Endothelial cell of umbilical vein (primary cell): ENCODE data around the gene SPECC1L. TPM values are rescaled to one million over a fixed set of nuclear protein-coding genes. Genes with fewer than 3 reads are reported as not detected.

ENCODE experiments used
- BruUV-seq: library from RNA; stranded (reverse); fragments of 400-500 nt; replicated peaks from 2 replicates; lab custom pipeline; 2021; lab: Mats Ljungman, UMichigan
- CTCF ChIA-PET: fragments of 300-600, 350-600 bp; sonication (Branson Sonifier 250); formaldehyde crosslinking; loops from one replicate; lab custom pipeline; 2021; ENCODE audit warnings: antibody characterized with exemption, inconsistent platforms; lab: Charles Lee
- POLR2A ChIA-PET: fragments of 300-600, 350-600 bp; sonication (Branson Sonifier 250); formaldehyde crosslinking; loops from one replicate; lab custom pipeline; 2021; ENCODE audit warnings: antibody characterized with exemption, inconsistent platforms; lab: Charles Lee
- DNase-seq: peaks from one replicate; pipeline ENCODE4 v3.0.0-alpha.2; 2011; ENCODE audit warnings: low read depth, low spot score
- FAIRE-seq: peaks from 2 replicates; lab custom pipeline; 2011; peaks lifted over from hg19 to GRCh38; lab: Jason Lieb, UNC
- H2AFZ ChIP-seq: 2 replicates; pipeline ENCODE4 v1.6.0; 2012; ENCODE audit warnings: low read depth, low read length, control low read depth, inconsistent platforms
- H3K27ac ChIP-seq: 2 replicates; pipeline ENCODE4 v1.5.1; 2011; ENCODE audit warnings: low read depth, mild to moderate bottlenecking, control low read depth, low read length, moderate library complexity; ENCODE audit not compliant: insufficient read depth
- H3K27me3 ChIP-seq, 2 experiments: 2 replicates each; pipeline versions ENCODE4 v1.6.0 to v1.6.1; 2011; ENCODE audit warnings: low read length in 2 of 2, mixed read lengths in 1 of 2; ENCODE audit not compliant: control insufficient read depth in 2 of 2, insufficient read depth in 2 of 2
- H3K36me3 ChIP-seq, 2 experiments: 2 replicates in 1 of 2; 3 replicates in 1 of 2; pipeline ENCODE4 v1.5.1; 2011; ENCODE audit warnings: low read length in 2 of 2, mild to moderate bottlenecking in 1 of 2, moderate library complexity in 1 of 2; ENCODE audit not compliant: control insufficient read depth in 2 of 2, insufficient read depth in 2 of 2; ENCODE audit errors: extremely low read depth in 1 of 2
- H3K4me1 ChIP-seq: 3 replicates; pipeline ENCODE4 v1.5.1; 2011; ENCODE audit warnings: mild to moderate bottlenecking, low read length; ENCODE audit not compliant: control insufficient read depth, insufficient read depth; ENCODE audit errors: extremely low read depth
- H3K4me2 ChIP-seq: 2 replicates; pipeline ENCODE4 v1.6.1; 2011; ENCODE audit warnings: low read length, control low read depth, mixed read lengths; ENCODE audit not compliant: insufficient read depth
- H3K4me3 ChIP-seq, 3 experiments: fragments of 200-600 bp in 1 of 3; sonication (generic), shearing (Covaris generic) in 1 of 3; replicated peaks in 1 of 3; 2 replicates each; pipeline ENCODE4 v1.5.1; 2011 to 2016; ENCODE audit warnings: control low read depth in 3 of 3, low read length in 3 of 3, mild to moderate bottlenecking in 2 of 3, inconsistent platforms in 1 of 3, low read depth in 1 of 3, moderate library complexity in 1 of 3; ENCODE audit not compliant: insufficient read depth in 1 of 3
- H3K79me2 ChIP-seq: 2 replicates; pipeline ENCODE4 v1.6.0; 2012; ENCODE audit warnings: low read length, inconsistent platforms; ENCODE audit not compliant: control insufficient read depth, insufficient read depth
- H3K9ac ChIP-seq: replicated peaks from 2 replicates; pipeline ENCODE3; 2011; ENCODE audit warnings: low read length, control low read depth; ENCODE audit not compliant: insufficient read depth; ENCODE audit errors: extremely low read depth
- H3K9me1 ChIP-seq: replicated peaks from 3 replicates; pipeline ENCODE4 v1.6.0; 2011; ENCODE audit warnings: mild to moderate bottlenecking, low read length; ENCODE audit not compliant: control insufficient read depth, insufficient read depth; ENCODE audit errors: extremely low read depth
- H3K9me3 ChIP-seq: replicated peaks from 2 replicates; pipeline ENCODE4 v1.5.1; 2012; ENCODE audit warnings: low read length, inconsistent platforms; ENCODE audit not compliant: control insufficient read depth, insufficient read depth
- H4K20me1 ChIP-seq: replicated peaks from 2 replicates; pipeline ENCODE3; 2011; ENCODE audit warnings: mild to moderate bottlenecking, low read length; ENCODE audit not compliant: control insufficient read depth, insufficient read depth; ENCODE audit errors: extremely low read depth
- CTCF ChIP-seq, 2 donors: IDR thresholded peaks; 1 replicate in 1 of 2; 2 replicates in 1 of 2; pipeline ENCODE4 v1.5.1; 2011; ENCODE audit warnings: low read length in 2 of 2, mild to moderate bottlenecking in 2 of 2, moderate library complexity in 2 of 2, control low read depth in 1 of 2, inconsistent platforms in 1 of 2, low read depth in 1 of 2; ENCODE audit not compliant: insufficient read depth in 1 of 2; ENCODE audit errors: extremely low read depth in 1 of 2
- EZH2 ChIP-seq: IDR thresholded peaks from 2 replicates; pipeline ENCODE4 v1.6.1; 2012; ENCODE audit warnings: borderline replicate concordance, low read depth, mild to moderate bottlenecking, moderate library complexity, low read length, inconsistent platforms; ENCODE audit not compliant: severe bottlenecking
- FOS ChIP-seq: IDR thresholded peaks from 2 replicates; pipeline ENCODE4 v1.6.1; 2011; ENCODE audit warnings: mild to moderate bottlenecking, low read length, moderate library complexity, borderline replicate concordance; ENCODE audit not compliant: insufficient read depth
- GATA2 ChIP-seq: IDR thresholded peaks from 2 replicates; pipeline ENCODE4 v1.7.0; 2011; ENCODE audit warnings: low read depth, mild to moderate bottlenecking, moderate library complexity, mixed read lengths, low read length; ENCODE audit not compliant: insufficient read length, insufficient read depth
- JUN ChIP-seq: IDR thresholded peaks from 2 replicates; pipeline ENCODE4 v1.6.1; 2011; ENCODE audit warnings: borderline replicate concordance, low read depth; ENCODE audit not compliant: insufficient read length, insufficient read depth
- MAX ChIP-seq: IDR thresholded peaks from 2 replicates; pipeline ENCODE4 v1.6.1; 2011; ENCODE audit not compliant: insufficient read depth, insufficient read length
- MYC ChIP-seq: IDR thresholded peaks from one replicate; pipeline ENCODE4 v1.6.1; 2011; ENCODE audit warnings: mild to moderate bottlenecking, low read depth, low read length
- POLR2A ChIP-seq: IDR thresholded peaks from 2 replicates; pipeline ENCODE4 v1.6.1; 2012; ENCODE audit warnings: low read depth, mild to moderate bottlenecking, control low read depth, low read length
- POLR2AphosphoS5 ChIP-seq: IDR thresholded peaks from 2 replicates; pipeline ENCODE4 v1.6.1; 2012; ENCODE audit warnings: low read depth, mild to moderate bottlenecking, control low read depth, low read length, moderate library complexity; ENCODE audit not compliant: insufficient read depth
- dilution Hi-C: fragments of 300-500 bp; cut with MboI; formaldehyde crosslinking; loops from one replicate; pipeline ENCODE4 v1.15.0; 2019; ENCODE audit warnings: low sequenced_read_pairs; ENCODE audit not compliant: extremely low pct_ligation_motif_present
- intact Hi-C: fragments of 100-400 bp; cut with micrococcal nuclease; formaldehyde crosslinking; loops from one replicate; pipeline ENCODE4 v1.10.0; 2022
- polyA plus RNA-seq, 4 experiments: library from polyadenylated mRNA; depleted of rRNA in 3 of 4; stranded (reverse) in 3 of 4; unstranded in 1 of 4; fragments of >200 nt; gene quantifications; 2 replicates each; pipeline versions ENCODE4 v1.2.1 to v1.2.3, GENCODE V29; 2011 to 2012; ENCODE audit warnings: missing spikeins in 1 of 4
- total RNA-seq: library from RNA; stranded (reverse); gene quantifications from 2 replicates; pipeline ENCODE4 v1.2.3, GENCODE V29; 2021

SPECC1L gene
- total and polyA plus RNA-seq, 2 donors (not counting 3 experiments of a cell fraction or from before 2014, with no cell fraction given), result 22.8 to 79.3 TPM

- DNase-seq (no peak), FAIRE-seq (no peak)
- Histone ChIP-seq H3K4me3 (no peak overlapping the region), H3K36me3 (peaks cover 15 to 22% of the 10 kb centered on the region in 2 experiments), H3K9me3 (no peaks in the 10 kb centered on the region), H2AFZ (no peak overlapping the region), H3K4me1 (peaks cover 6% of the 10 kb centered on the region), H4K20me1 (no peaks in the 10 kb centered on the region), H3K27ac (no peak overlapping the region), H3K9ac (no peak overlapping the region), H3K79me2 (peaks cover 2% of the 10 kb centered on the region), H3K4me2 (no peak overlapping the region), H3K27me3 (no peaks in the 10 kb centered on the region), H3K9me1 (no peaks in the 10 kb centered on the region)
- no peak for TF ChIP-seq CTCF (IDR thresholded peaks at IDR 0.05; ENCODE audit: extremely low read depth in 1 of 2, insufficient read depth in 1 of 2, low read depth in 1 of 2, low read length in 2 of 2)
- no peak for TF ChIP-seq POLR2A
- TF ChIP-seq JUN, result no peak
- TF ChIP-seq GATA2, result no peak
- TF ChIP-seq MAX, result no peak
- TF ChIP-seq EZH2, result no peak
- no peak for TF ChIP-seq FOS
- no peak for TF ChIP-seq MYC
- no peak for TF ChIP-seq POLR2AphosphoS5
- dilution Hi-C loops, result no loop called here
- CTCF ChIA-PET, result interaction anchor here (1.6 kb wide), 1 partner anchor 26 kb away, joined by 4 read pairs; no protein-coding TSS in a partner anchor
- BruUV-seq, result no TSS peak
- intact Hi-C loops, result no loop called here
- POLR2A ChIA-PET, result no interaction called here
These were observed 96.1 kb downstream of the SPECC1L start for GRCh38 chr22:24366701-24367100.
